Astrocyte (in vitro differentiated cells and primary cell): Measurements from ENCODE around the gene RPS6KA4. TPM values are rescaled to one million over a fixed set of nuclear protein-coding genes. Genes with fewer than 3 reads are reported as not detected.

Experiments used
- DNase-seq: peaks from one replicate; pipeline ENCODE4 v3.0.0-alpha.2; 2010; ENCODE audit warnings: low read depth
- FAIRE-seq: peaks from 2 replicates; lab custom pipeline; 2011; peaks lifted over from hg19 to GRCh38; lab: Jason Lieb, UNC
- H2AFZ ChIP-seq: 2 replicates; pipeline ENCODE4 v1.6.0; 2012; ENCODE audit warnings: low read depth, low read length, inconsistent platforms
- H3K27ac ChIP-seq: 2 replicates; pipeline ENCODE4 v1.5.1; 2011; ENCODE audit warnings: low read depth, low read length, inconsistent platforms
- H3K27me3 ChIP-seq: 2 replicates; pipeline ENCODE4 v1.6.0; 2011; ENCODE audit warnings: low read length, inconsistent platforms; ENCODE audit not compliant: insufficient read depth
- H3K36me3 ChIP-seq: 2 replicates; pipeline ENCODE4 v1.5.1; 2011; ENCODE audit warnings: low read length, inconsistent platforms; ENCODE audit not compliant: insufficient read depth
- H3K4me1 ChIP-seq: 2 replicates; pipeline ENCODE4 v1.5.1; 2011; ENCODE audit warnings: low read length, inconsistent platforms; ENCODE audit not compliant: insufficient read depth
- H3K4me2 ChIP-seq: 2 replicates; pipeline ENCODE4 v1.6.0; 2012; ENCODE audit warnings: low read length, inconsistent platforms
- H3K4me3 ChIP-seq: 2 replicates; pipeline ENCODE4 v1.5.1; 2011; ENCODE audit warnings: low read depth, mild to moderate bottlenecking, low read length, inconsistent platforms; ENCODE audit not compliant: insufficient read depth
- H3K79me2 ChIP-seq: 2 replicates; pipeline ENCODE4 v1.6.0; 2012; ENCODE audit warnings: mild to moderate bottlenecking, low read length, inconsistent platforms; ENCODE audit not compliant: insufficient read depth
- H3K9ac ChIP-seq: 2 replicates; pipeline ENCODE4 v1.6.0; 2012; ENCODE audit warnings: mild to moderate bottlenecking, low read length, inconsistent platforms
- H3K9me3 ChIP-seq: 2 replicates; pipeline ENCODE4 v1.5.1; 2012; ENCODE audit warnings: low read depth, mild to moderate bottlenecking, low read length, inconsistent platforms; ENCODE audit not compliant: insufficient read depth
- H4K20me1 ChIP-seq: 2 replicates; pipeline ENCODE4 v1.6.0; 2012; ENCODE audit warnings: low read length, inconsistent platforms; ENCODE audit not compliant: insufficient read depth
- H3K27ac Mint-ChIP-seq: one replicate; pipeline ENCODE4 v1.8.0; 2021; ENCODE audit warnings: mild to moderate bottlenecking, mixed read lengths; ENCODE audit not compliant: unreplicated experiment
- H3K27me3 Mint-ChIP-seq: one replicate; pipeline ENCODE4 v1.8.0; 2021; ENCODE audit warnings: low read depth, mixed read lengths; ENCODE audit not compliant: unreplicated experiment
- H3K36me3 Mint-ChIP-seq: one replicate; pipeline ENCODE4 v1.8.0; 2021; ENCODE audit warnings: low read depth, mixed read lengths; ENCODE audit not compliant: unreplicated experiment
- H3K4me1 Mint-ChIP-seq: one replicate; pipeline ENCODE4 v1.8.0; 2021; ENCODE audit warnings: low read depth, mixed read lengths; ENCODE audit not compliant: unreplicated experiment
- H3K4me3 Mint-ChIP-seq: one replicate; pipeline ENCODE4 v1.8.0; 2021; ENCODE audit warnings: mild to moderate bottlenecking, moderate library complexity, mixed read lengths; ENCODE audit not compliant: unreplicated experiment
- H3K9me3 Mint-ChIP-seq: one replicate; pipeline ENCODE4 v1.8.0; 2021; ENCODE audit warnings: mild to moderate bottlenecking, mixed read lengths; ENCODE audit not compliant: unreplicated experiment
- CTCF ChIP-seq: IDR thresholded peaks from 2 replicates; pipeline ENCODE4 v1.5.1; 2011; ENCODE audit warnings: low read depth, mild to moderate bottlenecking, inconsistent platforms, low read length, moderate library complexity; ENCODE audit not compliant: insufficient read depth
- EZH2 ChIP-seq: IDR thresholded peaks from 2 replicates; pipeline ENCODE4 v1.6.1; 2012; ENCODE audit warnings: mild to moderate bottlenecking, low read length, inconsistent platforms; ENCODE audit not compliant: insufficient read depth
- total RNA-seq: library from RNA; stranded (reverse); gene quantifications from 2 replicates; pipeline ENCODE4 v1.2.1, GENCODE V29; 2021

Gene RPS6KA4
- total RNA-seq, 1 donor from 2014 or later: 36.2 TPM

GRCh38 chr11:64367931-64368672, 9.1 kb downstream of the RPS6KA4 start:
- TF ChIP-seq EZH2 (no peak), CTCF (no peak)
- peaks cover 9% of the 10 kb centered on the region for H4K20me1 ChIP-seq
- H3K9ac ChIP-seq: no peak overlapping the region
- FAIRE-seq (no peak), DNase-seq (no peak)
- no peaks in the 10 kb centered on the region for H3K27me3 Mint-ChIP-seq
- H3K4me3 Mint-ChIP-seq: no peak overlapping the region
- no peaks in the 10 kb centered on the region for H3K9me3 ChIP-seq
- peaks cover 16% of the 10 kb centered on the region for H3K36me3 Mint-ChIP-seq
- H3K27me3 ChIP-seq: no peaks in the 10 kb centered on the region
- H3K27ac ChIP-seq: no peak overlapping the region
- H3K4me2 ChIP-seq: no peak overlapping the region
- no peak overlapping the region for H2AFZ ChIP-seq
- H3K4me3 ChIP-seq: no peak overlapping the region
- H3K36me3 ChIP-seq: peaks cover 15% of the 10 kb centered on the region
- H3K79me2 ChIP-seq: no peaks in the 10 kb centered on the region
- H3K9me3 Mint-ChIP-seq: no peaks in the 10 kb centered on the region
- H3K4me1 Mint-ChIP-seq: no peaks in the 10 kb centered on the region
- no peak overlapping the region for H3K27ac Mint-ChIP-seq
- no peaks in the 10 kb centered on the region for H3K4me1 ChIP-seq

DNA sequence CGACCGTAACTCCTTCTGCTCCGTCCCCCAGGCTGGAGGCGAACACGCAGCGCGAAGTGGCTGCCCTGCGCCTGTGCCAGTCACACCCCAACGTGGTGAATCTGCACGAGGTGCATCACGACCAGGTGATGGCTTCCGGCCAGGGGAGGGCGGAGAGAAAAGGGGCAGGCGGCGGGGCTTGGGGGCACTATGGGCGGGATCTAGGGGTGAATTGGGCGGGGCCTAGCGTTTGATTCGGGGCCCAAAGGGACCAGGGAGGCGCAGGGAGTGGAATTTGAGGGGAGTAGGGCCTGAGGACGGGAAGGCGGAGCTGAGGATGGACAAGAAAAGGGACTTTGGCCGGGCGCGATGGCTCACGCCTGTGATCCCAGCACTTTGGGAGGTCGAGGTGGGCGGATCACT, 9.7 kb downstream of the RPS6KA4 start:
- no peaks in the 10 kb centered on the region for H3K9me3 ChIP-seq
- no peak for TF ChIP-seq EZH2
- TF ChIP-seq CTCF: no peak
- H3K4me2 ChIP-seq: no peak overlapping the region
- FAIRE-seq (no peak), DNase-seq (no peak)
- no peaks in the 10 kb centered on the region for H3K79me2 ChIP-seq
- no peak overlapping the region for H3K27ac ChIP-seq
- H3K27me3 Mint-ChIP-seq: no peaks in the 10 kb centered on the region
- no peak overlapping the region for H3K4me3 Mint-ChIP-seq
- H3K4me3 ChIP-seq: no peak overlapping the region
- no peaks in the 10 kb centered on the region for H3K9me3 Mint-ChIP-seq
- peaks cover 9% of the 10 kb centered on the region for H4K20me1 ChIP-seq
- peaks cover 13% of the 10 kb centered on the region for H3K36me3 ChIP-seq
- H3K27me3 ChIP-seq: no peaks in the 10 kb centered on the region
- no peaks in the 10 kb centered on the region for H3K4me1 ChIP-seq
- peaks cover 17% of the 10 kb centered on the region for H3K36me3 Mint-ChIP-seq
- H3K27ac Mint-ChIP-seq: no peak overlapping the region
- H3K4me1 Mint-ChIP-seq: no peaks in the 10 kb centered on the region
- no peak overlapping the region for H3K9ac ChIP-seq
- no peak overlapping the region for H2AFZ ChIP-seq
